ENCODE data around the gene RHBDL3. TPM values are rescaled to one million over a fixed set of nuclear protein-coding genes. Genes with fewer than 3 reads are reported as not detected.
"Not testable (repeated sequence)": the region's sequence is repeated elsewhere in the genome, so short reads cannot be mapped to it uniquely, and the experiment has no call there.

The RHBDL3 gene
- total RNA-seq, 2 donors from 2014 or later = 0.50 to 0.73 TPM

- DNase-seq (no peak), ATAC-seq (no peak)
- intact Hi-C loops (cut with DNase I, micrococcal nuclease) = no loop called here
Observed at GRCh38 chr17:32345951-32346600, 80.4 kb downstream of the RHBDL3 start.

- DNase-seq (no peak), ATAC-seq (peak; percentile 26)
- intact Hi-C loops (cut with DNase I, micrococcal nuclease) = no loop called here
Observed at GRCh38 chr17:32348483-32348800, 82.8 kb downstream of the RHBDL3 start.

GRCh38 chr17:32349503-32349853 is 83.8 kb downstream of the RHBDL3 start:
- intact Hi-C loops (cut with DNase I, micrococcal nuclease) = no loop called here
- DNase-seq (peak in 1 of 2 donors; percentile 31), ATAC-seq (peak; percentile 20)

GRCh38 chr17:32349854-32350665 is 84.4 kb downstream of the RHBDL3 start, which contains the start of gene ZNF207:
TSS of gene ZNF207 (plus strand) at chr17:32350157. CDS start at chr17:32350286, 129 bp downstream.
- DNase-seq = peak; percentile 96
- peak; percentile 96 for ATAC-seq
- intact Hi-C loops (cut with DNase I, micrococcal nuclease) = no loop called here

GRCh38 chr17:32350666-32351418 is 85.2 kb downstream of the RHBDL3 start:
- ATAC-seq (peak; percentile 69), DNase-seq (peak in 1 of 2 donors; percentile 41)
- intact Hi-C loops (cut with DNase I, micrococcal nuclease) = no loop called here

- DNase-seq; intact Hi-C loops (cut with DNase I, micrococcal nuclease); ATAC-seq: not testable (repeated sequence)
Observed at GRCh38 chr17:32352734-32353133, 87.1 kb downstream of the RHBDL3 start.

- intact Hi-C loops (cut with DNase I, micrococcal nuclease) = no loop called here
- DNase-seq = no peak
- ATAC-seq = no peak
Observed at GRCh38 chr17:32355649-32356377, 90.2 kb downstream of the RHBDL3 start.

- DNase-seq (no peak), ATAC-seq (no peak)
- intact Hi-C loops (cut with DNase I, micrococcal nuclease) = no loop called here
Observed at GRCh38 chr17:32356378-32356743, 90.7 kb downstream of the RHBDL3 start.

GRCh38 chr17:32356750-32357149 is 91.1 kb downstream of the RHBDL3 start:
- DNase-seq (no peak), ATAC-seq (no peak)

GRCh38 chr17:32357615-32358014 is 92.0 kb downstream of the RHBDL3 start:
- intact Hi-C loops (cut with DNase I, micrococcal nuclease) = no loop called here
- ATAC-seq (peak; percentile 69), DNase-seq (no peak)

More at GRCh38 chr17:32356750-32357149, 91.1 kb downstream of the RHBDL3 start:
- intact Hi-C loops (cut with DNase I, micrococcal nuclease) = no loop called here

- intact Hi-C loops (cut with DNase I, micrococcal nuclease) = no loop called here
- ATAC-seq (no peak), DNase-seq (no peak)
Observed at GRCh38 chr17:32361270-32361669, 95.6 kb downstream of the RHBDL3 start.

GRCh38 chr17:32370426-32370825 is 104.8 kb downstream of the RHBDL3 start:
- intact Hi-C loops (cut with DNase I, micrococcal nuclease) = no loop called here

More at GRCh38 chr17:32370426-32370825, 104.8 kb downstream of the RHBDL3 start:
- ATAC-seq (peak; percentile 14), DNase-seq (no peak)

Small RNA genes lying within 50 kb of the gene (microRNA-seq; reads per million reads assigned to microRNA genes)
- gene MIR632 = 1.1 to 10.9 reads per million in 2 donors

Other genes with a start within 250 kb of the RHBDL3 start
- gene RHOT1, start 123.3 kb upstream of the RHBDL3 start, total RNA-seq = 10 to 100 TPM; 23.0 to 23.1 TPM
- gene C17orf75, start 76.3 kb downstream of the RHBDL3 start, total RNA-seq = 10 to 100 TPM; 11.2 to 11.3 TPM
- 100 to 1,000 TPM; 135 to 143 TPM for gene ZNF207, start 84.3 kb downstream of the RHBDL3 start, total RNA-seq
- 10 to 100 TPM; 77.4 to 79.3 TPM for gene PSMD11, start 178.7 kb downstream of the RHBDL3 start, total RNA-seq
- gene CDK5R1, start 221.2 kb downstream of the RHBDL3 start, total RNA-seq = 1 to 10 TPM in 1 of 2 donors, under 1 TPM in 1; 0.61 to 1.1 TPM